GM18951 (cell line): ENCODE results near the gene FCGR3B.
"Not testable (repeated sequence)": the region's sequence is repeated elsewhere in the genome, so short reads cannot be mapped to it uniquely, and the experiment has no call there.

Source experiments
- POLR2A ChIP-seq: IDR thresholded peaks from 4 replicates; pipeline ENCODE4 v1.6.1; 2011; ENCODE audit warnings: mild to moderate bottlenecking; ENCODE audit not compliant: insufficient read length, insufficient read depth; ENCODE audit errors: extremely low read depth
- in situ Hi-C: fragments of 300-500 bp; cut with MboI; formaldehyde crosslinking; loops from one replicate; pipeline ENCODE4 v1.12.0; 2022; ENCODE audit warnings: low sequenced_read_pairs, mixed read lengths, inconsistent platforms; ENCODE audit not compliant: unreplicated experiment

FCGR3B gene

GRCh38 chr1:161631076-161631475 lies at the start of gene FCGR3B:
Gene FCGR3B (minus strand): TSS chr1:161631176. CDS start chr1:161631094, 82 bp downstream.
- in situ Hi-C loops: loop anchor here (5.0 to 25.0 kb wide), 2 partner anchors 79 to 106 kb away; partner anchors contain the start of gene DUSP12
- no peak for TF ChIP-seq POLR2A

- in situ Hi-C loops: no loop called here
- no peak for TF ChIP-seq POLR2A
Observed at GRCh38 chr1:161678500-161678899, 47.5 kb upstream of the FCGR3B start.

GRCh38 chr1:161676958-161677689 lies 46.1 kb upstream of the FCGR3B start:
- no peak for TF ChIP-seq POLR2A
- in situ Hi-C loops: no loop called here

GRCh38 chr1:161676441-161676840 lies 45.5 kb upstream of the FCGR3B start:
- in situ Hi-C loops: no loop called here
- no peak for TF ChIP-seq POLR2A

GRCh38 chr1:161674908-161675307 lies 43.9 kb upstream of the FCGR3B start:
- in situ Hi-C loops: loop anchor here (5.0 kb wide), 1 partner anchor 83 kb away; no protein-coding TSS in a partner anchor

GRCh38 chr1:161674447-161674846 lies 43.5 kb upstream of the FCGR3B start:
- in situ Hi-C loops: loop anchor here (5.0 kb wide), 1 partner anchor 82 kb away; no protein-coding TSS in a partner anchor

GRCh38 chr1:161673437-161673836 lies 42.5 kb upstream of the FCGR3B start:
- in situ Hi-C loops: loop anchor here (5.0 kb wide), 1 partner anchor 81 kb away; no protein-coding TSS in a partner anchor

- in situ Hi-C loops: loop anchor here (5.0 kb wide), 1 partner anchor 79 kb away; no protein-coding TSS in a partner anchor
Observed at GRCh38 chr1:161671045-161672020, 40.4 kb upstream of the FCGR3B start.

GRCh38 chr1:161664689-161665088 lies 33.7 kb upstream of the FCGR3B start:
- in situ Hi-C loops: not testable (repeated sequence)

- in situ Hi-C loops: not testable (repeated sequence)
Observed at GRCh38 chr1:161663569-161663968, 32.6 kb upstream of the FCGR3B start.

- in situ Hi-C loops: not testable (repeated sequence)
Observed at GRCh38 chr1:161662684-161663339, 31.8 kb upstream of the FCGR3B start, which contains the start of gene FCGR2B. Gene FCGR2B (plus strand): TSS chr1:161663143. CDS start chr1:161663242, 99 bp downstream.

- in situ Hi-C loops: not testable (repeated sequence)
Observed at GRCh38 chr1:161661660-161662311, 30.8 kb upstream of the FCGR3B start.

- in situ Hi-C loops: not testable (repeated sequence)
Observed at GRCh38 chr1:161658524-161658923, 27.5 kb upstream of the FCGR3B start.

GRCh38 chr1:161653971-161654370 lies 23.0 kb upstream of the FCGR3B start:
- in situ Hi-C loops: loop anchor here (5.0 kb wide), 1 partner anchor 82 kb away; no protein-coding TSS in a partner anchor

- in situ Hi-C loops: loop anchor here (5.0 kb wide), 1 partner anchor 81 kb away; no protein-coding TSS in a partner anchor
Observed at GRCh38 chr1:161653541-161653940, 22.6 kb upstream of the FCGR3B start.

- in situ Hi-C loops: loop anchor here (25.0 kb wide), 1 partner anchor 90 kb away; the partner anchor contains the start of gene DUSP12
Observed at GRCh38 chr1:161647507-161648360, 16.8 kb upstream of the FCGR3B start.

- in situ Hi-C loops: loop anchor here (25.0 kb wide), 1 partner anchor 92 kb away; the partner anchor contains the start of gene DUSP12
Observed at GRCh38 chr1:161644855-161645254, 13.9 kb upstream of the FCGR3B start.
